ENCODE results near the gene TNS3.

TNS3 gene

DNA sequence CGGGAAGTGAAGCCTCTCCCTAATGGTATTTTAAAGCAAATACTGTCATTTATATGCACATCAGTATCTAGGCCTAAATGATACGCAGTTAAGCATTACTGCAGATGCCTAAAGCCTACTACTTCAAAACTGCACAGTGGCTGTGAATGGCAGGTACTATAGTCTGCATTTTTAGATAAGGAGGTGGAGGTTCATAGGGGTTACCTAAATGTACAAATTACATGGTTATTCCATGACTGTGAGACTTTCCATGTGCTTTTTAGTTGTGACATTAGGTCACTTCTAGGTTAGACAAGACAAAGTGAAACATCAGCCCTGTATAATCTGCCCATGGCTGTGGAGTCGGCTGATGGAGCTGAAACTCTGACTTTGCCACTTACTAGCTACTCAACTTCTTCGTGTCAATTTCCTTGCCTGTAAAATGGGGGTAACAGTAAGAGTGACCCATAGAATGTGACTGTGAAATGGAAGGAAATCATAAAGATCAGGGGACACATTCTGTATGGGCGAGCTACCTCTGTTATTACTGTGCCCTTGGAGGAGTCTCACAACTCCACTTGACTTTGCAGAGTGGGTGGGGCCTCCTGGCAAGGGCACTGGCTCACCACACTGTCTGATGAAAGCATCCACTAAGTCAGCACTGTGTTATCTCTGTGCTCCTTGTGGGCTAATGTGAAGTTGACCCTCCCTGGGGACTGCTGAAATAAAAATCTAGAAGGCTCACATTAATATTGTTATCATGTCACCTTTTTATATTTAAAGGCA, 239.4 kb downstream of the TNS3 start:
- no peak for DNase-seq
- Mint-ChIP-seq H3K27me3 (no peaks in the 10 kb centered on the region), H3K36me3 (ENCODE audit: low read depth) (no peaks in the 10 kb centered on the region), H3K4me3 (no peak overlapping the region), H3K9me3 (no peaks in the 10 kb centered on the region), H3K27ac (no peak overlapping the region), H3K4me1 (ENCODE audit: low read depth) (no peaks in the 10 kb centered on the region)

- Mint-ChIP-seq H3K4me1 (ENCODE audit: low read depth) (no peaks in the 10 kb centered on the region), H3K36me3 (ENCODE audit: low read depth) (no peaks in the 10 kb centered on the region), H3K4me3 (no peak overlapping the region), H3K27ac (no peak overlapping the region), H3K9me3 (no peaks in the 10 kb centered on the region), H3K27me3 (no peaks in the 10 kb centered on the region)
- DNase-seq, result no peak
Measured at GRCh38 chr7:47340517-47340916, 241.4 kb downstream of the TNS3 start.

GRCh38 chr7:47338026-47338425, 243.9 kb downstream of the TNS3 start:
- H3K4me3 Mint-ChIP-seq, result no peak overlapping the region
- H3K27me3 Mint-ChIP-seq, result no peaks in the 10 kb centered on the region
- no peak for DNase-seq
- H3K4me1 Mint-ChIP-seq (ENCODE audit: low read depth), result no peaks in the 10 kb centered on the region
- H3K27ac Mint-ChIP-seq, result no peak overlapping the region
- H3K9me3 Mint-ChIP-seq, result no peaks in the 10 kb centered on the region
- no peaks in the 10 kb centered on the region for H3K36me3 Mint-ChIP-seq (ENCODE audit: low read depth)

GRCh38 chr7:47337531-47337930, 244.4 kb downstream of the TNS3 start:
- H3K9me3 Mint-ChIP-seq, result no peaks in the 10 kb centered on the region
- no peaks in the 10 kb centered on the region for H3K36me3 Mint-ChIP-seq (ENCODE audit: low read depth)
- DNase-seq, result no peak
- H3K4me1 Mint-ChIP-seq (ENCODE audit: low read depth), result no peaks in the 10 kb centered on the region
- no peak overlapping the region for H3K4me3 Mint-ChIP-seq
- H3K27me3 Mint-ChIP-seq, result no peaks in the 10 kb centered on the region
- no peak overlapping the region for H3K27ac Mint-ChIP-seq

- Mint-ChIP-seq H3K4me1 (ENCODE audit: low read depth) (no peaks in the 10 kb centered on the region), H3K27ac (no peak overlapping the region), H3K36me3 (ENCODE audit: low read depth) (no peaks in the 10 kb centered on the region), H3K9me3 (no peaks in the 10 kb centered on the region), H3K27me3 (no peaks in the 10 kb centered on the region), H3K4me3 (no peak overlapping the region)
- no peak for DNase-seq
Measured at GRCh38 chr7:47336472-47337425, 245.2 kb downstream of the TNS3 start.

DNA sequence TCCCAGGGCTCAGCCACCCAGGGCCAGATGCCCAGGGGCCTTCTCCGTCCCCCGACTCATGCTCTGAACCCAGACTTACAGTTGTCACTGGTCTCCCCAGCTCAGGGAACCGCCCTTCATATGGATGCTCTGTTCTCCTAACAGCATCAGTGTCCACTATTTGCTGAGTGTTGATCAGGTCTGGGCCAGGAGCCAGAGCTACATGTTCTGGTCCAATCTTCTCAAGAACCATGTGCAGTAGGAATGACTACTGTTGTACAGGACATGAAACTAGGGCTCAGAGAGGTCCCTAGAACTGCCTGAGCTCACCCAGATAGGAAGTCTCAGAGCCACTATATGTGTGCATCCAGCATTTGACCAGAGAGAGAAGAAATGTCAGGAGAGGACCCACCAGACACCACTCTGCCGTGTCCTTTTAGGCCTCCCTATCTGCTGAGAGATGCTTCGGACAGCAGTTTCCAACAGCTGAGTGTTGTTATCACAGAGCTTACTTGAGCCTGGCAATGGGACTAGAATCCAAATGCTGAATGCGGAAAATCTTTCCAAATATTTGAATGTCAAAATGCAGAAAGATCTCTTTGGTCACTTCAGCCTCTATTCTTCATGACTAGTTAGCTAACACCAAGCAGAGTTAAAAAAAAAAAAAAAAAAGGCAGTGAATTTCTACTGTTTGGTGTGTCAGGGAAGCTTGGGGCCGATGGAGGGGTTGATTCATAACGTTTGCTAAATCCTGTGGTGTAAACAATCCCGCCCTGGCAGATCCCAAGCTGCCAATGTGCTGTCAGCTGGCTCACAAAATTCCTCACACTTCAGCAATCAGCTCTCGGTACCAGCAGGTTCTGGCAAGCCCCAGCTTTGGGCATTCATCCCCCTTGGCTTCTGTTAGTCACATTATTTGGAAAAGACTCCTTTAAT, 246.1 kb downstream of the TNS3 start:
- Mint-ChIP-seq H3K9me3 (no peaks in the 10 kb centered on the region), H3K4me3 (no peak overlapping the region), H3K4me1 (ENCODE audit: low read depth) (no peaks in the 10 kb centered on the region), H3K27ac (no peak overlapping the region), H3K27me3 (no peaks in the 10 kb centered on the region), H3K36me3 (ENCODE audit: low read depth) (no peaks in the 10 kb centered on the region)
- DNase-seq, result no peak

- no peak overlapping the region for H3K27ac Mint-ChIP-seq
- no peak for DNase-seq
- no peaks in the 10 kb centered on the region for H3K36me3 Mint-ChIP-seq (ENCODE audit: low read depth)
- no peaks in the 10 kb centered on the region for H3K27me3 Mint-ChIP-seq
- H3K9me3 Mint-ChIP-seq, result no peaks in the 10 kb centered on the region
- no peaks in the 10 kb centered on the region for H3K4me1 Mint-ChIP-seq (ENCODE audit: low read depth)
- H3K4me3 Mint-ChIP-seq, result no peak overlapping the region
Measured at GRCh38 chr7:47335071-47335470, 246.8 kb downstream of the TNS3 start.

DNA sequence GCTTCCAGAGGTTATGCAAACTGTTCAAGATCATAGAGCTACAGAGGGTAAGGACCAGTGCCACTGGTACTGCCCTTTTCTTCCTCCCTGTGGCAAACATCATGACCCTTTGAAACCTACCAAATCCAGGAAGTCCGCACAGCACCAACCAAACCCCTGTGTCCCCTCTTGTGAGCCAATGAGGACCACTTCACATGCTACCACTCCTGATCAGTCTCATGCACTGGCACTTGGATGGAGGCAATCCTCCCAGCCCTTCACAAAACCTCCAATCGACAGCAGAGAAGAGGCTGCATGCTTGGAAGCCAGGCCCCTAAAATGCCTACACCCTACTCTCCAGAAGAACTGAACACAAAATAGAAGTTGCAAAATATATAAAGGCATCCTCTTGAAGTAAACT, 248.0 kb downstream of the TNS3 start:
- Mint-ChIP-seq H3K27me3 (no peaks in the 10 kb centered on the region), H3K4me3 (no peak overlapping the region), H3K9me3 (no peaks in the 10 kb centered on the region), H3K27ac (no peak overlapping the region), H3K36me3 (ENCODE audit: low read depth) (no peaks in the 10 kb centered on the region), H3K4me1 (ENCODE audit: low read depth) (no peaks in the 10 kb centered on the region)
- no peak for DNase-seq

GRCh38 chr7:47333554-47333887, 248.4 kb downstream of the TNS3 start:
- Mint-ChIP-seq H3K27ac (no peak overlapping the region), H3K9me3 (no peaks in the 10 kb centered on the region), H3K4me3 (no peak overlapping the region), H3K27me3 (no peaks in the 10 kb centered on the region), H3K36me3 (ENCODE audit: low read depth) (no peaks in the 10 kb centered on the region), H3K4me1 (ENCODE audit: low read depth) (no peaks in the 10 kb centered on the region)
- no peak for DNase-seq

DNA sequence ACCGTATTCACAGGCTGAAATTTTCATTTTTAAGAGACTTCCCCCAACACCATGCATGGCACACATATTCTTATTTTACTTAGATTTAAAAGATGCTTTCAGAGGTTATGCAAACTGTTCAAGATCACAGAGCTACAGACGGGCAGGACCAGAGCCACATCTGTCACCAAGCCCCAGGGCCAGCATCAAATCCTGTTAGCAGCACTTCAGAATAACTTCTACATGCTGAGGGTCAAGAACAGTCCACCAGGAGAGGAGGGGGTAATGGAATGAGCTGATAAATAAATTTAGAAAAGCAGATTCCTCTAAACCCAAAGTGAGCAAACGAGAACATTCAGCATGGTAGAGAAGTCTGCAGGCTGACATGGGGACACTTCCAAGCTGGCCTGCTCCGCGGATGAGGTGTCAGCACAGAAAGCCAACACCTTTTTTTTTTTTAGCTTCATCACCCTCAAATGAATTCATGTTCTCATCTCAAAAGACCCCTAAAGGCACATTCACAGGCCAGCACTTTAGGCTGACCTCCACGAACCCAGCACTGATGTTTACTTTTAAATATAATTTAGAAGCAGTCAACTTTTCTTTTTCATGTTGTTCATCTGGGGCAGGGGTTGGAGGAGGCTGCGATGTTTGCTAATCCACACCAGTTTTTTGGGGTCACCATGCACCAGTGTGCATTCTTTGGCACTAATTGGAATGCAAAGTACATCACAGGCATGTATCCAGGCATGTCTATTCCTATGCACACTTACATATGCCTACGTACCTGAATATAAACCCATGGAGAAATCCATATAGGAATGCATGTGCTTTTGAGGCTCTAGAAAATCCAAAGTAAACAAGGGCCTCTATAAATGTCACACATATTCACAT, 249.0 kb downstream of the TNS3 start:
- Mint-ChIP-seq H3K36me3 (ENCODE audit: low read depth) (no peaks in the 10 kb centered on the region), H3K27ac (no peak overlapping the region), H3K4me1 (ENCODE audit: low read depth) (no peaks in the 10 kb centered on the region), H3K4me3 (no peak overlapping the region), H3K9me3 (no peaks in the 10 kb centered on the region), H3K27me3 (no peaks in the 10 kb centered on the region)
- DNase-seq, result no peak

DNA sequence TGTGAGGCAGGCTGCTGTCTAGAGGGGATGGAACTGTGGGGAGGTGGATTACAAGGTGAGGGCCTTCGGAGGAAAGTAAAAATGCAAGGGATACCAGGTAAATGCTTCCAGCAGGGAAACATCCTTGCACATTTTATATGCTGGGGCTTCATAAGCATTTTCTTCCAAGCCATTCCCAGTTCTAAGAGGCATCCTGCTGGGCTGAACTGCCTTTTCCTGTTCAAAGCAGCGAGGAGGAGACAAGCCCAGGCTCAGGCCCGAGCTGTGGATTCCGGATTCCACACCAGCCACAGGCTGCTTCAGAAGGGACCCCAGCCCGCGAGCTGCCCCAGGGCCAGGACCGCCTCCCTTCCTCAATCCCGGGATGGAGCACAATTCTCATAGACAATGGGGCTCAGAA, 249.7 kb downstream of the TNS3 start:
- Mint-ChIP-seq H3K27ac (no peak overlapping the region), H3K4me1 (ENCODE audit: low read depth) (no peaks in the 10 kb centered on the region), H3K9me3 (no peaks in the 10 kb centered on the region), H3K4me3 (no peak overlapping the region), H3K36me3 (ENCODE audit: low read depth) (no peaks in the 10 kb centered on the region), H3K27me3 (no peaks in the 10 kb centered on the region)
- no peak for DNase-seq

GRCh38 chr7:47331179-47331565, 250.7 kb downstream of the TNS3 start:
- Mint-ChIP-seq H3K4me1 (ENCODE audit: low read depth) (no peaks in the 10 kb centered on the region), H3K9me3 (no peaks in the 10 kb centered on the region), H3K27ac (no peak overlapping the region), H3K27me3 (no peaks in the 10 kb centered on the region), H3K36me3 (ENCODE audit: low read depth) (no peaks in the 10 kb centered on the region), H3K4me3 (no peak overlapping the region)
- DNase-seq, result no peak

DNA sequence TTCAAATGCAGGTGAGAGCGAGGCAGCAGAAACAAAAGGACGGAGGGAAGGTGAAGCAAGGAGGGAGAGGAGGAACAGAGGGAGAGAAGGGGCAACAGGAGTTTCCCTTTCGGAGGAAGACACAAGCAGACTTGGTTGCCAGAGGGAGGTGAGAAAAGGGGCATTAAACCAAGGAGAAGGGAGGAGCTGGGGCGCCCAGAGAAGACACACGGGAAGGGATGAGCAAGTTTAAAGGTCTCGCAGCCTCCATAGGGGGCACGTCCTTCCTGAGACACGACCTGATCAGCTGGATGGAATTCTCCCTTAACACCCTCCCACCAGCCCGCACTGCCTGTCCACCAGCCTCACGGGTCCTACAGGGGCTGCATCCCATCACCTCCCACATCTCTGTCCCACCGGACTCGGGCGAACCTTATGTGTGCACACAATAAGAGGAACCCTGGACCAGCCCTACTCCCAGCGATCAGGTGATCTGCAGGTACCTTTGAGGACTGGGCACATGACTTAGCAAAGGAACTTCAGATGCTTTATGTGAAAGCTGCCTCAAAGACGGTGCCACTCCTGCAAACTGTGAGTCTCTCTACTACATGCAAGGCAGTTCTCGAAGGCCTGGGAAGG, 251.2 kb downstream of the TNS3 start:
- Mint-ChIP-seq H3K27me3 (no peaks in the 10 kb centered on the region), H3K27ac (no peak overlapping the region), H3K36me3 (ENCODE audit: low read depth) (no peaks in the 10 kb centered on the region), H3K4me1 (ENCODE audit: low read depth) (no peaks in the 10 kb centered on the region), H3K4me3 (no peak overlapping the region), H3K9me3 (no peaks in the 10 kb centered on the region)
- DNase-seq, result no peak

Data from activated T-cell treated with anti-CD3 and anti-CD28 coated beads, Interleukin-2, amount 50 U/mL, for 24 hours (primary cell).